ENCODE results near the gene AIMP1. TPM values are rescaled to one million over a fixed set of nuclear protein-coding genes. Genes with fewer than 3 reads are reported as not detected.

Gene AIMP1
- total and polyA plus RNA-seq, 2 of the 13 experiments (the other 11 are each of a cell fraction or from before 2014, with no cell fraction given) = 28.6 to 82.9 TPM

DNA sequence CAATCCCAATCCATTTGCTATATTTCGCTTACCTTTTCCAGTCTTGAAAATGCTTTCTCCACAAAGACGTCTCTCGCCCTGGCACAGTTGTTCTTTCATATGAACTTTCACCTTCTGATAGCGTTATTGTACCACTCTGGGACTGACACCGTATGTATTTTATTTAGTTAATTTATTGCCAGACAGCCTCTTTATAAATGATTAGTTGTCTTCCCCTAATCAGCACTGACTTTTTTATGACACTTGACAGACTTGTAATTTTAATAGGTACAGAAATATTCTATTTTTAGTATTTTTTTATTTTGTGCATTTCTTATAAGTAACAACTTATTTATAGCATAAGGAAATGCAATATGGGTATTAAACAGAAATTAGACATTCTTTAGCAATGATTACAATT is 52.3 kb downstream of the AIMP1 start, which contains the start of gene GIMD1 (continued):
- TF ChIP-seq, protein P1, sequence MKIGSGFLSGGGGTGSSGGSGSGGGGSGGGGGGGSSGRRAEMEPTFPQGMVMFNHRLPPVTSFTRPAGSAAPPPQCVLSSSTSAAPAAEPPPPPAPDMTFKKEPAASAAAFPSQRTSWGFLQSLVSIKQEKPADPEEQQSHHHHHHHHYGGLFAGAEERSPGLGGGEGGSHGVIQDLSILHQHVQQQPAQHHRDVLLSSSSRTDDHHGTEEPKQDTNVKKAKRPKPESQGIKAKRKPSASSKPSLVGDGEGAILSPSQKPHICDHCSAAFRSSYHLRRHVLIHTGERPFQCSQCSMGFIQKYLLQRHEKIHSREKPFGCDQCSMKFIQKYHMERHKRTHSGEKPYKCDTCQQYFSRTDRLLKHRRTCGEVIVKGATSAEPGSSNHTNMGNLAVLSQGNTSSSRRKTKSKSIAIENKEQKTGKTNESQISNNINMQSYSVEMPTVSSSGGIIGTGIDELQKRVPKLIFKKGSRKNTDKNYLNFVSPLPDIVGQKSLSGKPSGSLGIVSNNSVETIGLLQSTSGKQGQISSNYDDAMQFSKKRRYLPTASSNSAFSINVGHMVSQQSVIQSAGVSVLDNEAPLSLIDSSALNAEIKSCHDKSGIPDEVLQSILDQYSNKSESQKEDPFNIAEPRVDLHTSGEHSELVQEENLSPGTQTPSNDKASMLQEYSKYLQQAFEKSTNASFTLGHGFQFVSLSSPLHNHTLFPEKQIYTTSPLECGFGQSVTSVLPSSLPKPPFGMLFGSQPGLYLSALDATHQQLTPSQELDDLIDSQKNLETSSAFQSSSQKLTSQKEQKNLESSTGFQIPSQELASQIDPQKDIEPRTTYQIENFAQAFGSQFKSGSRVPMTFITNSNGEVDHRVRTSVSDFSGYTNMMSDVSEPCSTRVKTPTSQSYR (CRISPR knock-in tag; IDR thresholded peaks at IDR 0.05; ENCODE audit: borderline replicate concordance) = no peak
- TF ChIP-seq CCDC6 (CRISPR knock-in tag; IDR thresholded peaks at IDR 0.05) = no peak
- TF ChIP-seq, protein P2, sequence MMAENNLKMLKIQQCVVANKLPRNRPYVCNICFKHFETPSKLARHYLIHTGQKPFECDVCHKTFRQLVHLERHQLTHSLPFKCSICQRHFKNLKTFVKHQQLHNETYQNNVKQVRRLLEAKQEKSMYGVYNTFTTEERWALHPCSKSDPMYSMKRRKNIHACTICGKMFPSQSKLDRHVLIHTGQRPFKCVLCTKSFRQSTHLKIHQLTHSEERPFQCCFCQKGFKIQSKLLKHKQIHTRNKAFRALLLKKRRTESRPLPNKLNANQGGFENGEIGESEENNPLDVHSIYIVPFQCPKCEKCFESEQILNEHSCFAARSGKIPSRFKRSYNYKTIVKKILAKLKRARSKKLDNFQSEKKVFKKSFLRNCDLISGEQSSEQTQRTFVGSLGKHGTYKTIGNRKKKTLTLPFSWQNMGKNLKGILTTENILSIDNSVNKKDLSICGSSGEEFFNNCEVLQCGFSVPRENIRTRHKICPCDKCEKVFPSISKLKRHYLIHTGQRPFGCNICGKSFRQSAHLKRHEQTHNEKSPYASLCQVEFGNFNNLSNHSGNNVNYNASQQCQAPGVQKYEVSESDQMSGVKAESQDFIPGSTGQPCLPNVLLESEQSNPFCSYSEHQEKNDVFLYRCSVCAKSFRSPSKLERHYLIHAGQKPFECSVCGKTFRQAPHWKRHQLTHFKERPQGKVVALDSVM (CRISPR knock-in tag; IDR thresholded peaks at IDR 0.05) = no peak

DNA sequence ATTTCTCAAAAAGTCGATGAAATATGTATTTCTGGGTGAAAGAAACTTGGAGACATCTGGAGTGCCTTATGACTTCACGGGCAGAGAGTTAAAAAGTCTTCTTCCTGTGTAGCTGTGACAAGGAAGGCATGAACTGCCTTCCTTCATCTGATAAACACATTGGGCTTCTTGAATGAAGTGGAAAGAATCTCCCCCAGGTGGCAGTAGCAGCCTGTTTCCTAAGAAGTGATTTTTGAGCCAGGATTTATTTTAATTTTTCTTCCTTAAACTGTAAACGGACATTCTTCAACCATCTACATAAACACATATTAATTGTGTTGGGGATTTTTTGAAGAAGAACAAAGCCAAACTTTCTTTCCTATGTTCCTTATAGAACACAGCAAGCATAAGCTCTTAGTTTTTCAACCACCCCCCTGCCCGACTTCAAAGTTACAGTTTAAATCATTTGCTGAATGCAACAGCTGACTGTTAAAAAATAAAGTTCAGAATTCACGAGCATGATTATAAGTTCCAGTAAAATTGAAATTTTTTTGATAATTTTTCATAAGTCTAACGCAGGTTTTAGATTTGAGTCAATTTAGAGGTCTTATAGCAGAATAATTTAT is 53.2 kb downstream of the AIMP1 start:
- 29% methylated on average over 6 of the region's 6 CpGs for WGBS (ENCODE audit: low lambda C conversion rate)
- Histone ChIP-seq H4K20me1 (ENCODE audit: insufficient read depth, low read length) (no peaks in the 10 kb centered on the region), H3K4me1 (ENCODE audit: insufficient read depth, low read length) (peaks cover 17% of the 10 kb centered on the region), H3K36me3 (replicated peaks in 1 of 2; ENCODE audit: control insufficient read depth in 1 of 2, insufficient read depth in 2 of 2, low read length in 2 of 2) (no peaks in the 10 kb centered on the region), H3K9me3 (ENCODE audit: low read length) (no peaks in the 10 kb centered on the region), H3K4me2 (ENCODE audit: low read depth, low read length) (no peak overlapping the region), H2AFZ (ENCODE audit: low read length) (no peak overlapping the region), H3K4me3 (replicated peaks in 1 of 3; ENCODE audit: insufficient read depth in 1 of 3, low read depth in 2 of 3, low read length in 3 of 3) (no peak overlapping the region), H3K9ac (ENCODE audit: insufficient read depth, low read depth, low read length) (no peak overlapping the region), H3K27me3 (ENCODE audit: control insufficient read depth in 1 of 2, insufficient read depth in 2 of 2, low read length in 2 of 2) (no peaks in the 10 kb centered on the region), H3K79me2 (ENCODE audit: insufficient read depth, low read length) (no peaks in the 10 kb centered on the region), H3K27ac (ENCODE audit: extremely low read length, insufficient read depth, low read length) (no peak overlapping the region)
- ChIA-PET POLR2A (interaction anchor here (1.3 kb wide), 1 partner anchor 25 kb away, joined by 3 read pairs; no protein-coding TSS in a partner anchor), CTCF (ENCODE audit: low intra/inter-chr PET ratio, low total read pairs) (interaction anchor here (1.6 to 2.5 kb wide), 4 partner anchors 41 to 153 kb away, joined by 4 to 29 read pairs (median 6); no protein-coding TSS in a partner anchor)
- intact Hi-C loops (cut with micrococcal nuclease; ENCODE audit: unreplicated experiment) (loop anchor here (1.0 to 5.0 kb wide), 5 partner anchors 52 to 529 kb away; partner anchors contain the start of genes AIMP1 and TBCK), in situ Hi-C loops (cut with HindIII; ENCODE audit: extremely low pct_ligation_motif_present, low pct_unique_long_range_greater_than_20kb) (loop anchor here (5.0 to 25.0 kb wide), 2 partner anchors 133 to 443 kb away; no protein-coding TSS in a partner anchor)
- FAIRE-seq (no peak), ATAC-seq (peak; percentile 67), DNase-seq (ENCODE audit: low spot score) (peak; percentile 42)
- BruUV-seq (replicated peaks) = no TSS peak
- TF ChIP-seq ZFP37 (CRISPR knock-in tag; IDR thresholded peaks at IDR 0.05; ENCODE audit: borderline replicate concordance) (no peak), KAT8 (CRISPR knock-in tag; IDR thresholded peaks at IDR 0.05) (no peak), KLF12 (CRISPR knock-in tag; IDR thresholded peaks at IDR 0.05; ENCODE audit: borderline replicate concordance) (no peak), SNAPC2 (CRISPR knock-in tag; IDR thresholded peaks at IDR 0.05) (no peak), NR2F6 (IDR thresholded peaks at IDR 0.05) (no peak), NR2F6 (CRISPR knock-in tag; IDR thresholded peaks at IDR 0.05) (no peak), ZNF30 (CRISPR knock-in tag; IDR thresholded peaks at IDR 0.05) (no peak), MTF2 (CRISPR knock-in tag; IDR thresholded peaks at IDR 0.05; ENCODE audit: borderline replicate concordance) (no peak)
- TF ChIP-seq, protein P3, sequence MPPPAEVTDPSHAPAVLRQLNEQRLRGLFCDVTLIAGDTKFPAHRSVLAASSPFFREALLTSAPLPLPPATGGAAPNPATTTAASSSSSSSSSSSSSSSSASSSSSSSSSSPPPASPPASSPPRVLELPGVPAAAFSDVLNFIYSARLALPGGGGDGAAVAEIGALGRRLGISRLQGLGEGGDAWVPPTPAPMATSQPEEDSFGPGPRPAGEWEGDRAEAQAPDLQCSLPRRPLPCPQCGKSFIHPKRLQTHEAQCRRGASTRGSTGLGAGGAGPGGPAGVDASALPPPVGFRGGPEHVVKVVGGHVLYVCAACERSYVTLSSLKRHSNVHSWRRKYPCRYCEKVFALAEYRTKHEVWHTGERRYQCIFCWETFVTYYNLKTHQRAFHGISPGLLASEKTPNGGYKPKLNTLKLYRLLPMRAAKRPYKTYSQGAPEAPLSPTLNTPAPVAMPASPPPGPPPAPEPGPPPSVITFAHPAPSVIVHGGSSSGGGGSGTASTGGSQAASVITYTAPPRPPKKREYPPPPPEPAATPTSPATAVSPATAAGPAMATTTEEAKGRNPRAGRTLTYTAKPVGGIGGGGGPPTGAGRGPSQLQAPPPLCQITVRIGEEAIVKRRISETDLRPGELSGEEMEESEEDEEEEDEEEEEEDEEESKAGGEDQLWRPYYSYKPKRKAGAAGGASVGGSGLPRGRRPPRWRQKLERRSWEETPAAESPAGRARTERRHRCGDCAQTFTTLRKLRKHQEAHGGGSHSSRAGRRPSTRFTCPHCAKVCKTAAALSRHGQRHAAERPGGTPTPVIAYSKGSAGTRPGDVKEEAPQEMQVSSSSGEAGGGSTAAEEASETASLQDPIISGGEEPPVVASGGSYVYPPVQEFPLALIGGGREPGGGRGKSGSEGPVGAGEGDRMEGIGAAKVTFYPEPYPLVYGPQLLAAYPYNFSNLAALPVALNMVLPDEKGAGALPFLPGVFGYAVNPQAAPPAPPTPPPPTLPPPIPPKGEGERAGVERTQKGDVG (CRISPR knock-in tag; IDR thresholded peaks at IDR 0.05; ENCODE audit: borderline replicate concordance) = no peak

Measured in HepG2 (cell line).